Calu3 (cell line): ENCODE data around the gene GPR15LG. TPM values are rescaled to one million over a fixed set of nuclear protein-coding genes. Genes with fewer than 3 reads are reported as not detected.
"Not testable (repeated sequence)": the region's sequence is repeated elsewhere in the genome, so short reads cannot be mapped to it uniquely, and the experiment has no call there.

ENCODE experiments used
- Bru-seq: library from RNA; stranded (reverse); fragments of 400-500 nt; gene quantifications from one replicate; lab custom pipeline; 2021; lab: Mats Ljungman, UMichigan
- BruChase-seq, 2 experiments: library from RNA; stranded (reverse); fragments of 400-500 nt; gene quantifications; one replicate each; lab custom pipeline; 2021; lab: Mats Ljungman, UMichigan
- BruUV-seq: library from RNA; stranded (reverse); fragments of 400-500 nt; replicated peaks from 2 replicates; lab custom pipeline; 2021; lab: Mats Ljungman, UMichigan
- CTCF ChIA-PET: fragments of 300-600 bp; sonication (Branson Sonifier 250); formaldehyde crosslinking; loops from one replicate; lab custom pipeline; 2022; ENCODE audit warnings: antibody characterized with exemption; lab: Charles Lee
- DNase-seq: peaks from one replicate; pipeline ENCODE4 v3.0.0; 2022
- H3K27ac Mint-ChIP-seq: one replicate; pipeline ENCODE4 v1.8.0; 2022; ENCODE audit warnings: mixed read lengths; ENCODE audit not compliant: unreplicated experiment
- H3K27me3 Mint-ChIP-seq: one replicate; pipeline ENCODE4 v1.8.0; 2022; ENCODE audit warnings: mixed read lengths; ENCODE audit not compliant: unreplicated experiment
- H3K36me3 Mint-ChIP-seq: one replicate; pipeline ENCODE4 v1.8.0; 2022; ENCODE audit warnings: mild to moderate bottlenecking, moderate library complexity, mixed read lengths; ENCODE audit not compliant: insufficient read depth, unreplicated experiment
- H3K4me1 Mint-ChIP-seq: one replicate; pipeline ENCODE4 v1.8.0; 2022; ENCODE audit warnings: mild to moderate bottlenecking, low read depth, mixed read lengths; ENCODE audit not compliant: unreplicated experiment
- H3K4me3 Mint-ChIP-seq: one replicate; pipeline ENCODE4 v1.8.0; 2022; ENCODE audit warnings: mild to moderate bottlenecking, low read depth, moderate library complexity, mixed read lengths; ENCODE audit not compliant: unreplicated experiment
- H3K9me3 Mint-ChIP-seq: one replicate; pipeline ENCODE4 v1.8.0; 2022; ENCODE audit warnings: low read depth, mixed read lengths; ENCODE audit not compliant: unreplicated experiment
- intact Hi-C: fragments of 100-400 bp; cut with micrococcal nuclease; formaldehyde crosslinking; loops from one replicate; pipeline ENCODE4 v1.10.0; 2022; ENCODE audit not compliant: unreplicated experiment
- long read RNA-seq: library from polyadenylated mRNA; stranded (forward); transcript quantifications from one replicate; pipeline ENCODE4 v2.0.0, GENCODE V29; 2022
- total RNA-seq: library from RNA; stranded (reverse); gene quantifications from 2 replicates; pipeline ENCODE4 v1.2.3, GENCODE V29; 2022
- TF ChIP-seq, protein P1 (sequence below): fragments of 200-600 bp; IDR thresholded peaks from one replicate; pipeline ENCODE4 v1.8.0; 2022; ENCODE audit warnings: antibody characterized with exemption; ENCODE audit not compliant: unreplicated experiment

GPR15LG gene
- total RNA-seq (not detected in 2 replicates), Bru-seq, nascent RNA (not detected), BruChase-seq, experiment 1, labeled RNA remaining after a 6-hour chase (percentile 10 among the genes with signal in this experiment), BruChase-seq, experiment 2, labeled RNA remaining after a 2-hour chase (percentile 7 among the genes with signal in this experiment)
- long read RNA-seq, result 0 reads

DNA sequence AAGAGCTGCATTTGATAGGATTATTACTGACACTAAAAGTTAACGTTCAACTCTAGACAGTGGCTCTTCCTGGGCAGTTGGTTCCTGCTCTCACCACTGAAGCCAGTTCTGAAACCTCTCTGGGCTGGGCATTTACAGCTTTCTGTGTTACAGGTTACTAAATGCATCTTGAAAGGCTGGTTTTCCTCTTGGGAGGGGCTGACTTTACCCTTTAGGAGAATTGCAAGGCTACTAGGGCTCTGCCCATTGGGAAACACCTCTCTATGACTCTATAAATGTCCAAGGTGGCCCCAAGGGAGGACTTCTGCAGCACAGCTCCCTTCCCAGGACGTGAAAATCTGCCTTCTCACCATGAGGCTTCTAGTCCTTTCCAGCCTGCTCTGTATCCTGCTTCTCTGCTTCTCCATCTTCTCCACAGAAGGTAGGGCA lies at the start of gene GPR15LG:
Gene GPR15LG, plus strand, starts transcription at position 301 of the 429 bp plus-strand sequence. Its CDS starts 51 bp downstream, at position 352.
- H3K36me3 Mint-ChIP-seq, result no peaks in the 10 kb centered on the region
- H3K9me3 Mint-ChIP-seq, result no peaks in the 10 kb centered on the region
- DNase-seq, result no peak
- H3K27ac Mint-ChIP-seq, result no peak within 1 kb of the TSS
- no TSS peak for BruUV-seq
- no peak within 1 kb of the TSS for H3K4me3 Mint-ChIP-seq
- CTCF ChIA-PET, result no interaction called here
- H3K4me1 Mint-ChIP-seq, result no peaks in the 10 kb centered on the region
- intact Hi-C loops, result no loop called here
- no peaks in the 10 kb centered on the region for H3K27me3 Mint-ChIP-seq
- TF ChIP-seq, protein P1, sequence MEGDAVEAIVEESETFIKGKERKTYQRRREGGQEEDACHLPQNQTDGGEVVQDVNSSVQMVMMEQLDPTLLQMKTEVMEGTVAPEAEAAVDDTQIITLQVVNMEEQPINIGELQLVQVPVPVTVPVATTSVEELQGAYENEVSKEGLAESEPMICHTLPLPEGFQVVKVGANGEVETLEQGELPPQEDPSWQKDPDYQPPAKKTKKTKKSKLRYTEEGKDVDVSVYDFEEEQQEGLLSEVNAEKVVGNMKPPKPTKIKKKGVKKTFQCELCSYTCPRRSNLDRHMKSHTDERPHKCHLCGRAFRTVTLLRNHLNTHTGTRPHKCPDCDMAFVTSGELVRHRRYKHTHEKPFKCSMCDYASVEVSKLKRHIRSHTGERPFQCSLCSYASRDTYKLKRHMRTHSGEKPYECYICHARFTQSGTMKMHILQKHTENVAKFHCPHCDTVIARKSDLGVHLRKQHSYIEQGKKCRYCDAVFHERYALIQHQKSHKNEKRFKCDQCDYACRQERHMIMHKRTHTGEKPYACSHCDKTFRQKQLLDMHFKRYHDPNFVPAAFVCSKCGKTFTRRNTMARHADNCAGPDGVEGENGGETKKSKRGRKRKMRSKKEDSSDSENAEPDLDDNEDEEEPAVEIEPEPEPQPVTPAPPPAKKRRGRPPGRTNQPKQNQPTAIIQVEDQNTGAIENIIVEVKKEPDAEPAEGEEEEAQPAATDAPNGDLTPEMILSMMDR, result no peak

DNA sequence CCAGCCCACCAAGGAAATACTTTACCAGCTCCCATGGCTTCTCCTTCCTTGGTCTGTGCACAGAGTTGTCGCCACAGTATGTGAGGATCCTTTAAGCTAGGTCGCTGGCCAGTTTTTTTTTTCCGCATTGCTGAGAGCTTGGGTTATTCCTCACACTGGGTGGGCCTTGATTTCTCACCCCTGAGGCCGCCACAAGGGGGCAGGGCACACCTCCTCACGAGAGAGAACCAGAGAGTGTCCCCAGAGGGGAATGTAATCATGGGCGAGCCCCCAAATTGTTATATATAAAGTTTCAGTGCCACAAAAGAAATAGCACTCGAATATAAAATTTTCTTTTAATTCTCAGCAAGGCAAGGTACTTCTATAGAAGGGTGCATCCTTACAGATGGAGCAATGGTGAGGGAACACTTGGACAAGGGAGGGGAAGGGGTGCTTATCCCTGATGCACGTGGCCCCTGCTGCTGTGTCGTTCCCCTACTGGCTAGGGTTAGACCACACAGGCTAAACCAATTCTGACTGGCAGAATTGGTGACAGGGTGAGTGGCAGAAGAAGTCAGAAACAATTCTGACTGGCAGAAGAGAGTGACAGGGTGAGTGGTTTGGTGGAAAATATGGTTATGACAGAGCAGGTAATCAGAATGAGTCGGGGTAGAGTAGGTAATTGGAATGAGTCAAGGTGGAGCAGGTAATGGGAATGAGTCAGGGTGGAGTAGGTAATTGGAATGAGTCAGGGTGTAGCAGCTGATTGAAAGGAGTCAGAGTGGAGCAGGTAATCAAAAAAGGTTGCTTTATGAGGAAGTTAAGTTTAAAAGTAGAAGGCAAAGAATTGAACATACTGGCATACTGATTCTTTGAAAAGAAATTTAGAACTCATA lies 47.5 kb upstream of the GPR15LG start:
- H3K9me3 Mint-ChIP-seq, H3K4me1 Mint-ChIP-seq, intact Hi-C loops, H3K27ac Mint-ChIP-seq, H3K4me3 Mint-ChIP-seq, BruUV-seq, DNase-seq, H3K36me3 Mint-ChIP-seq: not testable (repeated sequence)
- CTCF ChIA-PET, result interaction anchor here (0.6 kb wide), 1 partner anchor 100 kb away, joined by 3 read pairs; no protein-coding TSS in a partner anchor
- H3K27me3 Mint-ChIP-seq, result peaks cover 18% of the 10 kb centered on the region

DNA sequence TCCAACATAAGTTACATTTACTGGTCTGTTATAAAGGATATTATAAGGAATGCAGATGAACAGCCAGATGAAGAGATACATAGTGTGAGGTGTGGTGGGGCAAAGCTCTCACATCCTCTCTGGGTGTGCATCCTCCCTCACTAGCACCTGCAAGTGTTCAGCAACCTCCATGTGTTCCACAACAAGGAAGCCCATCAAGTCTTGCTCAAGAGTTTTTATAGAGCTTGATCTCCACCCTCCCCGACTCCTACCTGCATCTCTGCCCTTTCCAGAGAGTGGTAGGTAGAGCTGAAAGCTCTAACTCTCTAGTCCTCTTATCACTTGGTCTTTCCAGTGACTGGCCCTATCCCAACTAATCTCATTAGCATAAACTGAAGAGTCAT lies 46.8 kb upstream of the GPR15LG start:
- no TSS peak for BruUV-seq

DNA sequence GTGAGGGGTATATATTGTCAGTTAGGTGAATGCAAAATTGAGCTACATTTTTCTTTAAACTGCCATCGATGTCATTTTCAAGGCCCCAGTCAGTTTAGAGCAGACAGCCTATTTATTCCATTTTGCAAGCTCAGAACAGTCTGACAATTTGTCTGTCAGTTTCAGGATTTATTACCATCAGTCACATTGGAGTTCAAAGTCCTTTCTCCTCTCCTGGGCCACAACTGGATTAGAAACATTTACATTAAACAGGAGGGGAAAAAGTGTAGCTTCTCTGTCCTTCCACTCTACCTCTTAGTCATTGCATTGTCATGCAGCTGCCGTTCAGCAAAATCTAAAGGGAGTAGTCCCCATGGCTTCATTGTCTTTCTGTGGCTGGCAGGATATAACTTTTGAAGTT lies 37.8 kb upstream of the GPR15LG start:
- no TSS peak for BruUV-seq
- Mint-ChIP-seq H3K36me3 (peaks cover 23% of the 10 kb centered on the region), H3K4me3 (no peak overlapping the region), H3K9me3 (no peaks in the 10 kb centered on the region), H3K4me1 (no peaks in the 10 kb centered on the region), H3K27me3 (peaks cover 11% of the 10 kb centered on the region), H3K27ac (no peak overlapping the region)
- DNase-seq, result no peak
- TF ChIP-seq, protein P1, result no peak
- intact Hi-C loops, result no loop called here
- CTCF ChIA-PET, result no interaction called here

More for the DNA sequence above, 46.8 kb upstream of the GPR15LG start:
- TF ChIP-seq, protein P1, result no peak
- intact Hi-C loops, result no loop called here
- no peak overlapping the region for H3K27ac Mint-ChIP-seq
- no peaks in the 10 kb centered on the region for H3K36me3 Mint-ChIP-seq
- no peak overlapping the region for H3K4me3 Mint-ChIP-seq
- peaks cover 6% of the 10 kb centered on the region for H3K9me3 Mint-ChIP-seq
- CTCF ChIA-PET, result interaction anchor here (0.6 kb wide), 1 partner anchor 100 kb away, joined by 3 read pairs; no protein-coding TSS in a partner anchor
- H3K4me1 Mint-ChIP-seq, result no peaks in the 10 kb centered on the region
- no peak for DNase-seq
- H3K27me3 Mint-ChIP-seq, result peaks cover 23% of the 10 kb centered on the region
